Caco-2 (cell line): ENCODE data around the gene STK24. TPM values are rescaled to one million over a fixed set of nuclear protein-coding genes. Genes with fewer than 3 reads are reported as not detected.
A peak's percentile ranks its signal among the peaks of the same experiment; 100 is the strongest.

Source experiments
- BruUV-seq: library from RNA; stranded (reverse); fragments of 400-500 nt; replicated peaks from 2 replicates; lab custom pipeline; 2021; lab: Mats Ljungman, UMichigan
- CTCF ChIA-PET: fragments of 300-600 bp; sonication (Branson Sonifier 250); formaldehyde crosslinking; loops from one replicate; lab custom pipeline; 2022; ENCODE audit warnings: antibody characterized with exemption; lab: Charles Lee
- POLR2A ChIA-PET: fragments of 300-600 bp; sonication (Branson Sonifier 250); formaldehyde crosslinking; loops from one replicate; lab custom pipeline; 2022; ENCODE audit warnings: antibody characterized with exemption; lab: Charles Lee
- DNase-seq, 2 experiments: peaks; one replicate each; pipeline versions ENCODE4 v3.0.0 to v3.0.0-alpha.2; 2020 to 2022
- H3K27me3 ChIP-seq: replicated peaks from 2 replicates; pipeline ENCODE4 v1.6.0; 2011; ENCODE audit warnings: low read length; ENCODE audit not compliant: control insufficient read depth, insufficient read depth
- H3K36me3 ChIP-seq: 2 replicates; pipeline ENCODE4 v1.5.1; 2011; ENCODE audit warnings: low read length; ENCODE audit not compliant: control insufficient read depth, insufficient read depth
- H3K4me1 ChIP-seq: fragments of 250-450 bp; sonication (Bioruptor Pico); 2 replicates; pipeline ENCODE4 v1.5.1; 2020; ENCODE audit warnings: mild to moderate bottlenecking
- H3K4me3 ChIP-seq: 2 replicates; pipeline ENCODE4 v1.5.1; 2011; ENCODE audit warnings: low read depth, mild to moderate bottlenecking, control low read depth, low read length
- H3K9me3 ChIP-seq: fragments of 250-450 bp; sonication (Bioruptor Pico); 2 replicates; pipeline ENCODE4 v1.5.1; 2020; ENCODE audit warnings: mild to moderate bottlenecking, moderate library complexity
- H3K27ac Mint-ChIP-seq: one replicate; pipeline ENCODE4 v1.8.0; 2022; ENCODE audit warnings: mixed read lengths; ENCODE audit not compliant: unreplicated experiment
- H3K27me3 Mint-ChIP-seq: one replicate; pipeline ENCODE4 v1.8.0; 2022; ENCODE audit warnings: mixed read lengths; ENCODE audit not compliant: insufficient read depth, unreplicated experiment
- H3K36me3 Mint-ChIP-seq: one replicate; pipeline ENCODE4 v1.8.0; 2022; ENCODE audit warnings: mild to moderate bottlenecking, mixed read lengths; ENCODE audit not compliant: insufficient read depth, unreplicated experiment
- H3K4me1 Mint-ChIP-seq: one replicate; pipeline ENCODE4 v1.8.0; 2022; ENCODE audit warnings: low read depth, mixed read lengths; ENCODE audit not compliant: unreplicated experiment
- H3K4me3 Mint-ChIP-seq: one replicate; pipeline ENCODE4 v1.8.0; 2022; ENCODE audit warnings: mild to moderate bottlenecking, moderate library complexity, mixed read lengths; ENCODE audit not compliant: unreplicated experiment
- H3K9me3 Mint-ChIP-seq: one replicate; pipeline ENCODE4 v1.8.0; 2022; ENCODE audit warnings: mixed read lengths; ENCODE audit not compliant: unreplicated experiment
- intact Hi-C: fragments of 100-400 bp; cut with micrococcal nuclease; formaldehyde crosslinking; loops from one replicate; pipeline ENCODE4 v1.10.0; 2022; ENCODE audit not compliant: unreplicated experiment
- total RNA-seq: library from RNA; stranded (reverse); gene quantifications from 2 replicates; pipeline ENCODE4 v1.2.3, GENCODE V29; 2022
- TF ChIP-seq, protein P1 (sequence below), 2 experiments: fragments of 200-600 bp in 1 of 2; IDR thresholded peaks; 1 replicate in 1 of 2; 2 replicates in 1 of 2; pipeline versions ENCODE4 v1.5.1 to v1.8.0; 2011 to 2022; ENCODE audit warnings: antibody characterized with exemption in 1 of 2, control low read depth in 1 of 2, inconsistent platforms in 1 of 2, low read depth in 1 of 2, low read length in 1 of 2, mild to moderate bottlenecking in 1 of 2, moderate library complexity in 1 of 2; ENCODE audit not compliant: insufficient read depth in 1 of 2, severe bottlenecking in 1 of 2, unreplicated experiment in 1 of 2

The STK24 gene
- total RNA-seq, 1 experiment from 2014 or later: 253 TPM

DNA sequence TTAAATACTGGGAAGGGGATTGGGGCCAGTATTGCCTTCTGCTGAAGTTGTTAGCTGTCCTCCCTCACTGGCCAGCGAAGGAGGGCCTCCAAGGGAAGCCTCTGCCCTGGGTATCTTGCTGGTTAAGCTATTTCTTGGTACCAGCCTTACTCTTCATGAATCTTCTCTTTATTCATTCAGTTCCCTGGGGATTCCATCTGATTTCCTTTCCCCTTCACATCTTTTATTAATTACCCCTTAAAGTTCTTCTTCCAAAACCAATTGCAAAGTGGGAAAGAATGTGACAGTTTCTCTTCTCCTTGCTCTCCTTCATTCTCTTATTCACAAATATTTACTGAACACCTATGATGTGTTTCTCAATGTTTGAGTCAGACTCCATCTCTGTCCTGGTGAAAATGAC, 36.7 kb upstream of the STK24 start:
- Mint-ChIP-seq H3K27me3 (no peaks in the 10 kb centered on the region), H3K4me1 (peaks cover 14% of the 10 kb centered on the region), H3K27ac (no peak overlapping the region), H3K9me3 (no peaks in the 10 kb centered on the region), H3K36me3 (no peaks in the 10 kb centered on the region), H3K4me3 (no peak overlapping the region)
- CTCF ChIA-PET: interaction anchor here (1.1 kb wide), 1 partner anchor 40 kb away, joined by 5 read pairs; no protein-coding TSS in a partner anchor
- Histone ChIP-seq H3K27me3 (no peaks in the 10 kb centered on the region), H3K9me3 (no peaks in the 10 kb centered on the region), H3K4me1 (no peaks in the 10 kb centered on the region), H3K36me3 (no peaks in the 10 kb centered on the region), H3K4me3 (no peak overlapping the region)
- TF ChIP-seq, protein P1, sequence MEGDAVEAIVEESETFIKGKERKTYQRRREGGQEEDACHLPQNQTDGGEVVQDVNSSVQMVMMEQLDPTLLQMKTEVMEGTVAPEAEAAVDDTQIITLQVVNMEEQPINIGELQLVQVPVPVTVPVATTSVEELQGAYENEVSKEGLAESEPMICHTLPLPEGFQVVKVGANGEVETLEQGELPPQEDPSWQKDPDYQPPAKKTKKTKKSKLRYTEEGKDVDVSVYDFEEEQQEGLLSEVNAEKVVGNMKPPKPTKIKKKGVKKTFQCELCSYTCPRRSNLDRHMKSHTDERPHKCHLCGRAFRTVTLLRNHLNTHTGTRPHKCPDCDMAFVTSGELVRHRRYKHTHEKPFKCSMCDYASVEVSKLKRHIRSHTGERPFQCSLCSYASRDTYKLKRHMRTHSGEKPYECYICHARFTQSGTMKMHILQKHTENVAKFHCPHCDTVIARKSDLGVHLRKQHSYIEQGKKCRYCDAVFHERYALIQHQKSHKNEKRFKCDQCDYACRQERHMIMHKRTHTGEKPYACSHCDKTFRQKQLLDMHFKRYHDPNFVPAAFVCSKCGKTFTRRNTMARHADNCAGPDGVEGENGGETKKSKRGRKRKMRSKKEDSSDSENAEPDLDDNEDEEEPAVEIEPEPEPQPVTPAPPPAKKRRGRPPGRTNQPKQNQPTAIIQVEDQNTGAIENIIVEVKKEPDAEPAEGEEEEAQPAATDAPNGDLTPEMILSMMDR (IDR thresholded peaks at IDR 0.05; ENCODE audit: insufficient read depth in 1 of 2, low read depth in 1 of 2, low read length in 1 of 2, severe bottlenecking in 1 of 2, unreplicated experiment in 1 of 2): no peak
- intact Hi-C loops: no loop called here
- BruUV-seq: no TSS peak
- POLR2A ChIA-PET: no interaction called here
- DNase-seq: no peak

DNA sequence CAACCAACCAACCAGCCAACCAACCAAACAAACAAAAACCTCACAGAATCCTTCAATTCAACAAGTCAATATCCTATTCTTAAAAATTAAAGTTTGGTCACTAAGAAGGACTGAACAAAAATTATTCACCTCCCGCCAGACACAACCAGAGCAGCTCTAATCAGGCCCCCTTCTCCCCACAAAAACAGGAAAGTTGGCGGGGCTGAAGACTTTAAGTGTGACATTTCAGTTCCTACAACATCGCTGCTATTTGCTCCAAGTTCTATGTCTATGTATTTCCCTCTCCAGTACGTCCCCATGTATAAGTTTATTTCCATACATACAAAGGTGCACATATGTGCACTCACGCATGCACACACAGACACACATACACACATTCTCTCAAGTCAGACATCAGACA, 32.8 kb upstream of the STK24 start:
- Histone ChIP-seq H3K27me3 (no peaks in the 10 kb centered on the region), H3K36me3 (no peaks in the 10 kb centered on the region), H3K9me3 (no peaks in the 10 kb centered on the region), H3K4me3 (no peak overlapping the region), H3K4me1 (peaks cover 6% of the 10 kb centered on the region)
- Mint-ChIP-seq H3K4me1 (peaks cover 14% of the 10 kb centered on the region), H3K4me3 (no peak overlapping the region), H3K27ac (no peak overlapping the region), H3K27me3 (no peaks in the 10 kb centered on the region), H3K9me3 (no peaks in the 10 kb centered on the region), H3K36me3 (no peaks in the 10 kb centered on the region)
- BruUV-seq: no TSS peak
- CTCF ChIA-PET: no interaction called here
- TF ChIP-seq, protein P1 (IDR thresholded peaks at IDR 0.05; ENCODE audit: insufficient read depth in 1 of 2, low read depth in 1 of 2, low read length in 1 of 2, severe bottlenecking in 1 of 2, unreplicated experiment in 1 of 2): no peak
- POLR2A ChIA-PET: no interaction called here
- no peak for DNase-seq
- intact Hi-C loops: no loop called here

DNA sequence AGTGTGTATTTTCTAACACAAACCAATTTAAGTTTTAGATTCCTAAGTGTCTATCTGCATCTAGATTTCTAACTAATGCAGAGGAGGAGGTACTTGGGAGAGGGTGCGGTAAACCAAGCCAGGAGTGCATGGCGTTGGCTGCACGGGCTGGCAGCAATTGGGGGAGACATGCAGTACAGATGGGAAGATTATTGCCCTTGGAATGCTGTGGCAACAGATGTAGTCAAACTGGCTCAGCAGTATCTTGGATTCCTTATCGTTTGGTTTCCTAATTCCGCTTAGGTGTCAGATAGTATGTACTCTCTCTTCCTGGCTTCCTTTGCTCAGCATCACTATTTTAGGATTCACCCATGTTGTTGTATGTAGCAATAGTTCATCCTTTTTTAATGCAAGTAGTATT, 29.4 kb upstream of the STK24 start:
- TF ChIP-seq, protein P1 (IDR thresholded peaks at IDR 0.05; ENCODE audit: insufficient read depth in 1 of 2, low read depth in 1 of 2, low read length in 1 of 2, severe bottlenecking in 1 of 2, unreplicated experiment in 1 of 2): no peak
- Mint-ChIP-seq H3K27me3 (no peaks in the 10 kb centered on the region), H3K4me1 (peaks cover 4% of the 10 kb centered on the region), H3K36me3 (no peaks in the 10 kb centered on the region), H3K4me3 (no peak overlapping the region), H3K9me3 (no peaks in the 10 kb centered on the region), H3K27ac (no peak overlapping the region)
- no TSS peak for BruUV-seq
- no peaks in the 10 kb centered on the region for H3K36me3 ChIP-seq
- POLR2A ChIA-PET: no interaction called here
- intact Hi-C loops: loop anchor here (1.0 kb wide), 1 partner anchor 47 kb away; no protein-coding TSS in a partner anchor
- H3K9me3 ChIP-seq: no peaks in the 10 kb centered on the region
- DNase-seq: peak; percentile 70 to 75
- H3K27me3 ChIP-seq: no peaks in the 10 kb centered on the region
- peaks cover 9% of the 10 kb centered on the region for H3K4me1 ChIP-seq
- no peak overlapping the region for H3K4me3 ChIP-seq
- CTCF ChIA-PET: no interaction called here
